BJ (cell line): ENCODE results near the gene TEX29. TPM values are rescaled to one million over a fixed set of nuclear protein-coding genes. Genes with fewer than 3 reads are reported as not detected.

ENCODE experiments used
- CTCF ChIA-PET: fragments of 350-600 bp; formaldehyde crosslinking; extraction: SDS; loops from one replicate; lab custom pipeline; 2021; ENCODE audit warnings: antibody characterized with exemption, inconsistent platforms; lab: Yijun Ruan, JAX
- POLR2A ChIA-PET: fragments of 300-600 bp; sonication (Branson Sonifier 250); formaldehyde crosslinking; extraction: SDS; loops from one replicate; lab custom pipeline; 2021; ENCODE audit warnings: antibody characterized with exemption; lab: Charles Lee
- DNase-seq: peaks from one replicate; pipeline ENCODE4 v3.0.0-alpha.2; 2011; ENCODE audit warnings: low read depth
- H3K27me3 ChIP-seq: 2 replicates; pipeline ENCODE4 v1.6.0; 2011; ENCODE audit warnings: low read length; ENCODE audit not compliant: control insufficient read depth, insufficient read depth
- H3K36me3 ChIP-seq: 2 replicates; pipeline ENCODE4 v1.5.1; 2011; ENCODE audit warnings: low read length; ENCODE audit not compliant: control insufficient read depth, insufficient read depth
- H3K4me3 ChIP-seq: 2 replicates; pipeline ENCODE4 v1.5.1; 2011; ENCODE audit warnings: low read depth, mild to moderate bottlenecking, control low read depth, low read length
- CTCF ChIP-seq: IDR thresholded peaks from 2 replicates; pipeline ENCODE4 v1.5.1; 2011; ENCODE audit warnings: low read depth, mild to moderate bottlenecking, control low read depth, inconsistent platforms, low read length, moderate library complexity; ENCODE audit not compliant: insufficient read depth
- polyA plus RNA-seq: library from polyadenylated mRNA; depleted of rRNA; stranded (reverse); fragments of >200 nt; gene quantifications from 2 replicates; pipeline ENCODE4 v1.2.3, GENCODE V29; 2011

Gene TEX29
- polyA plus RNA-seq, 1 experiment: 0.17 TPM

DNA sequence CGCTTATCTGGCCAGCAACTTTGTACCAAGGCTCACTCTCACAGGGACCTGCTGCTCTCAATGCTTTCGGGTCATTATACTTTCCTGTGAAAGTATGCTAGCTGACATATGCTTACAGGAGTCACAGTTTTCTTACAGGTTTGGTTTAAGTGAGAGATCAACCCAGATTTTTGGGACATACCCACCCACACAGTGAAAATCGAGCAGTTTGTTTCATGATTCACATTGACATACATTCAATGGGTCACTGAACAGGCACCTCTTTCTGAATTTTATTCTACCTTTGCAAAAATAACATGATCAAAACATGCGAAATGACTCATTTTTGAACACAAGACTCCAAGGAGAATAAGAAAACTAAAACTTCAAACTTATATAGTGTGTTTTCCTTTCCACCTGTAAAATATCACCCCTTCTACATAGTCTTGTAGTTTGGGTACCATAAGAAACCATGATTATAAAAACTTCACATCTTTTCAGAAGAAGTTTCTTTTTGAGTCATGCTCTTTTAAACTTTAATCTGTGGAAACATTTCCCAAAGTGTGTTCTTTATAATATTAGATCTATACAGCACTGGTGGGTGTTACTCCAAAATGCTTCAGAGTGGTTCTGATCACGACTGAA, 44.3 kb upstream of the TEX29 start:
- POLR2A ChIA-PET: no interaction called here
- Histone ChIP-seq H3K36me3 (peaks cover 24% of the 10 kb centered on the region), H3K4me3 (no peak overlapping the region), H3K27me3 (no peaks in the 10 kb centered on the region)
- CTCF ChIA-PET: interaction anchor here (1.1 kb wide), 1 partner anchor 17 kb away, joined by 3 read pairs; no protein-coding TSS in a partner anchor
- DNase-seq: no peak
- TF ChIP-seq CTCF: no peak

DNA sequence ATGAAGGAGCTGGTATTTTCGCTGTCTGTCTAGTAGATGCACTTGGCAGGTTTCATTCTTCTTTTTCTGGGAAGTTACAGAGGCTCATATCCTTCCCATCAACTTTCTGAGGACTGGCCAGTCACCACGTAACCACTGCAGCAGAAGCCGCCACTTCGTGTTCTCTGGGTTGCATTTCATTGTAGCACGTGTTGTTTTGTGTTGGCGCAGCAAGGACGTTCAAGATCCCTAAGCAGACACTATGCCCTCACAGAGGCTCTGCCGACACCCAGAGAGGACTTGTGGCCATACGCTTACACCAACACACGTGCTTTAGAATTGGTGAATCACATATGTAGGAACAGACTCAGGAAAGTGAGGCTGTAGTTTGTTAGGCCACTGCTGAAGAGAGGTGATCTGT, 42.2 kb upstream of the TEX29 start:
- DNase-seq: no peak
- TF ChIP-seq CTCF: no peak
- Histone ChIP-seq H3K4me3 (no peak overlapping the region), H3K27me3 (no peaks in the 10 kb centered on the region), H3K36me3 (peaks cover 25% of the 10 kb centered on the region)
- POLR2A ChIA-PET: no interaction called here
- CTCF ChIA-PET: interaction anchor here (1.5 kb wide), 1 partner anchor 210 kb away, joined by 4 read pairs; no protein-coding TSS in a partner anchor

DNA sequence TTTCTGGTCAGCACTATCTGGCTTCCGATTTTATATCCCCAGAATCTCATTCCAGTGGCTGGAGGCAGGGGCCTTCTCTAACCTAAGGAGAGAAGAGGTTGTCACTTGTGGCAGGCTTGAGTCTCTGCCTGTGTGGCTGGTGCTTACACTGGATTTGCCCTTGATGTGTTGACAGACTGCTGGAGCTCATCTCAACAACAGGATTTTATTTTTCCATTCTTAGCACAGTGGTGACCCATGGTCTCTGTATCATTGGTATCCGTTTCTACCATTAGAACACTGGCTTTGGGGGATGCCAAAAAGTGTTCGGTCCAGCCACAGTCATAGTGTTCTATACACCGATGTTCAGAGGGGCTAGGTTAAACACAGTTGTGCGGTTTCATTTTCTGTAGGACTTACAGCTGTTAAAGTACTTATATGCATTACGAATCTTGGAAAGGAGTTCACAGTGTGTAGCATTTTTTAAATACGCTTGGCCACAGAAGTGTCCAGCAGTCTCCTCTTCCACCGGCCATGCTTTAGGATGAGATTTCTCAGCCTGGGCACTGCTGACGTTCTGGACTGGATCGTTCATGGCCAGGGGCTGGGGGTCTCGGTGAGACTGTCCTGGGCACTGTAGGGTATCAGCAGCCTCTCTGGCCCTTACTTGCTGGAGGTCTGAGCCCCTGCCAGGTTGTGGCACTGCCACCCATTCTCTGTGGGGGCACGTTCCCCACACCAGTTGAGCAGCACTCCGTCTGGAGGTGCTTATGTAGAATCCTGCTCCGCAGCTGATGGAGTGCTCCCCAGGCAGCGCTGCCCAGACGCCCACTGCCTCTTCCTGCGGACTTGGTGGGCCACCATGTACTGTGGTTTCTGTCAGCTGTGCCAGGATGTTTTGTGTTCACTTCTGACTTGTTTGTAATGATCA, 41.4 kb upstream of the TEX29 start:
- ChIA-PET CTCF (interaction anchor here (1.5 kb wide), 1 partner anchor 211 kb away, joined by 4 read pairs; no protein-coding TSS in a partner anchor), POLR2A (no interaction called here)
- Histone ChIP-seq H3K4me3 (no peak overlapping the region), H3K36me3 (peaks cover 24% of the 10 kb centered on the region), H3K27me3 (no peaks in the 10 kb centered on the region)
- no peak for DNase-seq
- TF ChIP-seq CTCF: no peak

GRCh38 chr13:111280226-111280625, 40.2 kb upstream of the TEX29 start:
- no peak for TF ChIP-seq CTCF
- ChIA-PET CTCF (interaction anchor here (1.9 kb wide), 1 partner anchor 12 kb away, joined by 4 read pairs; no protein-coding TSS in a partner anchor), POLR2A (no interaction called here)
- DNase-seq: no peak
- Histone ChIP-seq H3K4me3 (no peak overlapping the region), H3K27me3 (no peaks in the 10 kb centered on the region), H3K36me3 (peaks cover 29% of the 10 kb centered on the region)
